ENCODE data around the gene STT3A. TPM values are rescaled to one million over a fixed set of nuclear protein-coding genes. Genes with fewer than 3 reads are reported as not detected.

STT3A gene
- total RNA-seq, 1 donor from 2014 or later: 91.6 TPM

DNA sequence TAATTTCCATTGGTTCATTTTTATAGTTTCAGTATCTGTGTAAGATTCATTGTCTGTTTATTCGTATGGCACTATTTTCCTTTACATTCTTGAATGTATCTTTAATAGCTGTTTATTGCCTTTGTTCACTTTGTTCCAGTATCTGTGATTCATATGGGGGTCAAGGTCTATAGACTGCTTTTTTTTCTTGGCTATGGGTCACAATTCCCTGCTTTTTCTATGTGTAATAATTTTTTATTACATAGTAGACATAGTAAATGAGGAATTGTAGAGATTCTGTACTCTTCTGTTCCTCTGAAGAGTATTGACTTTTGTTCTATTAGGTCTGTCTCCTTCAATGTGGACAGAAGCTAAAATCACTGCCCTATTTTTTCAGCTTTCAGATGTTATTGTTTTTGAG, 77.5 kb downstream of the STT3A start:
- H3K9me3 ChIP-seq: no peaks in the 10 kb centered on the region

GRCh38 chr11:125671561-125671960, 78.9 kb downstream of the STT3A start:
- Histone ChIP-seq H3K27me3 (no peaks in the 10 kb centered on the region), H3K4me1 (no peaks in the 10 kb centered on the region), H3K9me3 (no peaks in the 10 kb centered on the region), H3K36me3 (no peaks in the 10 kb centered on the region), H3K27ac (no peak overlapping the region), H3K4me3 (no peak overlapping the region)
- TF ChIP-seq POLR2A (IDR thresholded peaks at IDR 0.05): no peak
- intact Hi-C loops (cut with DNase I): no loop called here
- DNase-seq (ENCODE audit: extremely low spot score in 2 of 2): no peak

More for the DNA sequence above, 77.5 kb downstream of the STT3A start:
- intact Hi-C loops (cut with DNase I): no loop called here
- H3K27me3 ChIP-seq: no peaks in the 10 kb centered on the region
- no peak overlapping the region for H3K4me3 ChIP-seq
- no peaks in the 10 kb centered on the region for H3K4me1 ChIP-seq
- no peak for TF ChIP-seq POLR2AphosphoS5 (IDR thresholded peaks at IDR 0.05; ENCODE audit: insufficient read depth in 1 of 2, low read depth in 1 of 2)
- no peak for TF ChIP-seq POLR2A (IDR thresholded peaks at IDR 0.05)
- TF ChIP-seq CTCF (IDR thresholded peaks at IDR 0.05): no peak
- DNase-seq (ENCODE audit: extremely low spot score in 2 of 2): no peak
- no peak overlapping the region for H3K27ac ChIP-seq
- H3K36me3 ChIP-seq: no peaks in the 10 kb centered on the region

Small RNA genes within 50 kb of the gene (small RNA-seq; reads per million reads assigned to genes)
- not detected for gene RNU2-35P
- not detected for gene RNU6-1156P

Other genes starting within 250 kb of the STT3A start
- 33.4 TPM for gene FEZ1, start 96.6 kb upstream of the STT3A start, total RNA-seq
- 70.7 TPM for gene EI24, start 23.4 kb upstream of the STT3A start, total RNA-seq
- gene CHEK1, start 32.3 kb downstream of the STT3A start, total RNA-seq: 2.5 TPM
- not detected for gene ACRV1, start 88.0 kb downstream of the STT3A start, total RNA-seq
- not detected for gene PATE1, start 153.4 kb downstream of the STT3A start, total RNA-seq
- not detected for gene PATE2, start 186.0 kb downstream of the STT3A start, total RNA-seq
- gene PATE3, start 195.3 kb downstream of the STT3A start, total RNA-seq: not detected
- gene PATE4, start 240.5 kb downstream of the STT3A start, total RNA-seq: not detected